ELF-1 (cell line): ENCODE measurements around the gene NR1D2.

Experiments used
- DNase-seq: peaks from one replicate; pipeline ENCODE4 v3.0.0-alpha.2; 2016; ENCODE audit warnings: low read depth, low spot score

Gene NR1D2

GRCh38 chr3:23964537-23965235 lies 19.6 kb downstream of the NR1D2 start:
- DNase-seq, result no peak

GRCh38 chr3:23966328-23966727 lies 21.2 kb downstream of the NR1D2 start:
- no peak for DNase-seq

- no peak for DNase-seq
These were observed 23.5 kb downstream of the NR1D2 start for GRCh38 chr3:23968463-23969184.

GRCh38 chr3:23969393-23969792 lies 24.3 kb downstream of the NR1D2 start:
- no peak for DNase-seq

- no peak for DNase-seq
These were observed 26.6 kb downstream of the NR1D2 start for GRCh38 chr3:23971684-23972083.

- no peak for DNase-seq
These were observed 31.5 kb downstream of the NR1D2 start for GRCh38 chr3:23976555-23976954.

- DNase-seq, result no peak
These were observed 34.5 kb downstream of the NR1D2 start for GRCh38 chr3:23979569-23979968.

GRCh38 chr3:23981136-23981535 lies 36.0 kb downstream of the NR1D2 start:
- DNase-seq, result no peak

- DNase-seq, result no peak
These were observed 36.9 kb downstream of the NR1D2 start for GRCh38 chr3:23981955-23982354.

GRCh38 chr3:23984934-23985333 lies 39.8 kb downstream of the NR1D2 start:
- no peak for DNase-seq

GRCh38 chr3:23985747-23986544 lies 40.9 kb downstream of the NR1D2 start:
- DNase-seq, result no peak

GRCh38 chr3:23987356-23987755 lies 42.3 kb downstream of the NR1D2 start:
- DNase-seq, result no peak

GRCh38 chr3:23991306-23991682 lies 46.2 kb downstream of the NR1D2 start:
- DNase-seq, result no peak

- no peak for DNase-seq
These were observed 46.9 kb downstream of the NR1D2 start for GRCh38 chr3:23991683-23992628.

GRCh38 chr3:23993556-23994243 lies 48.6 kb downstream of the NR1D2 start:
- DNase-seq, result no peak

GRCh38 chr3:23994244-23994569 lies 49.1 kb downstream of the NR1D2 start:
- no peak for DNase-seq

- DNase-seq, result no peak
These were observed 50.1 kb downstream of the NR1D2 start for GRCh38 chr3:23995219-23995618.

GRCh38 chr3:23996095-23996524 lies 51.0 kb downstream of the NR1D2 start:
- DNase-seq, result no peak

- DNase-seq, result peak; percentile 57
These were observed 54.0 kb downstream of the NR1D2 start for GRCh38 chr3:23999012-23999641.

- DNase-seq, result no peak
These were observed 57.0 kb downstream of the NR1D2 start for GRCh38 chr3:24002129-24002528.
